H9 (cell line): ENCODE measurements around the gene PPAN. TPM values are rescaled to one million over a fixed set of nuclear protein-coding genes. Genes with fewer than 3 reads are reported as not detected.

Experiments
- DNase-seq: peaks from one replicate; pipeline ENCODE4 v3.0.0-alpha.2; 2017
- H2AFZ ChIP-seq: one replicate; pipeline ENCODE4 v1.6.1; 2013; ENCODE audit warnings: mild to moderate bottlenecking, low read length, control low read depth, moderate library complexity
- H2AK5ac ChIP-seq: 2 replicates; pipeline ENCODE4 v1.6.1; 2013; ENCODE audit warnings: low read length, control low read depth, mixed read lengths; ENCODE audit not compliant: insufficient read length
- H2BK120ac ChIP-seq: one replicate; pipeline ENCODE4 v1.6.1; 2013; ENCODE audit warnings: low read depth, mild to moderate bottlenecking, low read length, control low read depth, inconsistent platforms; ENCODE audit not compliant: poor library complexity, severe bottlenecking
- H2BK12ac ChIP-seq: 2 replicates; pipeline ENCODE4 v1.6.1; 2013; ENCODE audit warnings: low read length, control low read depth, mixed read lengths, low read depth; ENCODE audit not compliant: insufficient read length
- H2BK15ac ChIP-seq: 2 replicates; pipeline ENCODE4 v1.6.1; 2013; ENCODE audit warnings: low read depth, low read length, control low read depth
- H2BK20ac ChIP-seq: one replicate; pipeline ENCODE4 v1.6.1; 2013; ENCODE audit warnings: low read depth, mild to moderate bottlenecking, low read length, control low read depth, inconsistent platforms; ENCODE audit not compliant: poor library complexity, severe bottlenecking
- H2BK5ac ChIP-seq: 2 replicates; pipeline ENCODE4 v1.6.1; 2013; ENCODE audit warnings: low read length, control low read depth, mixed read lengths; ENCODE audit not compliant: insufficient read length
- H3K14ac ChIP-seq: 2 replicates; pipeline ENCODE4 v1.6.1; 2013; ENCODE audit warnings: low read length, control low read depth; ENCODE audit not compliant: insufficient read depth
- H3K18ac ChIP-seq: 2 replicates; pipeline ENCODE4 v1.6.1; 2013; ENCODE audit warnings: low read depth, mild to moderate bottlenecking, mixed read lengths, low read length, control low read depth; ENCODE audit not compliant: insufficient read length
- H3K23ac ChIP-seq: 2 replicates; pipeline ENCODE4 v1.6.1; 2013; ENCODE audit warnings: low read length, control low read depth, mixed read lengths, low read depth; ENCODE audit not compliant: insufficient read length
- H3K23me2 ChIP-seq: 2 replicates; pipeline ENCODE4 v1.6.1; 2013; ENCODE audit warnings: low read depth, mild to moderate bottlenecking, mixed read lengths, low read length, control low read depth; ENCODE audit not compliant: insufficient read length, poor library complexity, severe bottlenecking
- H3K27ac ChIP-seq: 2 replicates; pipeline ENCODE4 v1.5.1; 2013; ENCODE audit warnings: low read length, control low read depth, mixed read lengths, low read depth; ENCODE audit not compliant: insufficient read length
- H3K27me3 ChIP-seq: 2 replicates; pipeline ENCODE4 v1.6.1; 2013; ENCODE audit warnings: low read length, control low read depth, inconsistent platforms; ENCODE audit not compliant: insufficient read depth
- H3K4ac ChIP-seq: 2 replicates; pipeline ENCODE4 v1.6.1; 2013; ENCODE audit warnings: low read depth, mild to moderate bottlenecking, control low read depth, inconsistent platforms, low read length, moderate library complexity
- H3K4me1 ChIP-seq: 2 replicates; pipeline ENCODE4 v1.6.1; 2013; ENCODE audit warnings: low read length, control low read depth, inconsistent platforms; ENCODE audit not compliant: insufficient read depth
- H3K4me2 ChIP-seq: 2 replicates; pipeline ENCODE4 v1.6.1; 2013; ENCODE audit warnings: low read length, control low read depth, mixed read lengths; ENCODE audit not compliant: insufficient read length, insufficient read depth
- H3K56ac ChIP-seq: 2 replicates; pipeline ENCODE4 v1.6.1; 2013; ENCODE audit warnings: low read depth, mild to moderate bottlenecking, mixed read lengths, low read length, control low read depth; ENCODE audit not compliant: insufficient read length
- H3K79me1 ChIP-seq: 2 replicates; pipeline ENCODE4 v1.6.1; 2013; ENCODE audit warnings: low read depth, mild to moderate bottlenecking, moderate library complexity, low read length, control low read depth, inconsistent platforms; ENCODE audit not compliant: insufficient read depth, poor library complexity, severe bottlenecking
- H3K79me2 ChIP-seq: 2 replicates; pipeline ENCODE4 v1.6.1; 2013; ENCODE audit warnings: low read length, control low read depth, inconsistent platforms; ENCODE audit not compliant: insufficient read depth
- H3K9ac ChIP-seq: 2 replicates; pipeline ENCODE4 v1.6.1; 2013; ENCODE audit warnings: low read length, control low read depth, mixed read lengths; ENCODE audit not compliant: insufficient read length; ENCODE audit errors: extremely low read depth
- H3K9me3 ChIP-seq: one replicate; pipeline ENCODE4 v1.6.1; 2013; ENCODE audit warnings: low read depth, low read length, inconsistent platforms; ENCODE audit not compliant: control insufficient read depth
- H3T11ph ChIP-seq: one replicate; pipeline ENCODE4 v1.6.1; 2013; ENCODE audit warnings: mild to moderate bottlenecking, low read length, control low read depth, inconsistent platforms
- H4K20me1 ChIP-seq: one replicate; pipeline ENCODE4 v1.6.1; 2013; ENCODE audit not compliant: control insufficient read depth, insufficient read length, insufficient read depth
- H4K5ac ChIP-seq: 2 replicates; pipeline ENCODE4 v1.6.1; 2013; ENCODE audit warnings: low read depth, mild to moderate bottlenecking, mixed read lengths, low read length, control low read depth; ENCODE audit not compliant: insufficient read length
- H4K8ac ChIP-seq: replicated peaks from 2 replicates; pipeline ENCODE4 v1.6.1; 2013; ENCODE audit warnings: low read length, control low read depth, mixed read lengths, low read depth; ENCODE audit not compliant: insufficient read length
- H4K91ac ChIP-seq: 2 replicates; pipeline ENCODE4 v1.6.1; 2013; ENCODE audit warnings: low read depth, mild to moderate bottlenecking, moderate library complexity, mixed read lengths, low read length, control low read depth; ENCODE audit not compliant: insufficient read length
- H3K27ac Mint-ChIP-seq, 3 experiments: 2 replicates in 2 of 3; 3 replicates in 1 of 3; pipeline ENCODE4 v1.8.0; 2020 to 2021; ENCODE audit warnings: mixed read lengths in 3 of 3, mild to moderate bottlenecking in 1 of 3, moderate library complexity in 1 of 3
- H3K27me3 Mint-ChIP-seq: 2 replicates; pipeline ENCODE4 v1.8.0; 2021; ENCODE audit warnings: low read depth, mild to moderate bottlenecking, moderate library complexity, mixed read lengths
- H3K36me3 Mint-ChIP-seq, 3 experiments: 2 replicates in 2 of 3; 3 replicates in 1 of 3; pipeline ENCODE4 v1.8.0; 2020 to 2021; ENCODE audit warnings: low read depth in 3 of 3, mixed read lengths in 3 of 3; ENCODE audit not compliant: insufficient read depth in 1 of 3
- H3K4me1 Mint-ChIP-seq, 2 experiments: 2 replicates each; pipeline ENCODE4 v1.8.0; 2020; ENCODE audit warnings: mixed read lengths in 2 of 2
- H3K4me3 Mint-ChIP-seq, 2 experiments: 2 replicates in 1 of 2; 3 replicates in 1 of 2; pipeline ENCODE4 v1.8.0; 2020 to 2021; ENCODE audit warnings: mild to moderate bottlenecking in 2 of 2, mixed read lengths in 2 of 2, moderate library complexity in 1 of 2
- H3K9me3 Mint-ChIP-seq, 2 experiments: 2 replicates in 1 of 2; 3 replicates in 1 of 2; pipeline ENCODE4 v1.8.0; 2020; ENCODE audit warnings: mild to moderate bottlenecking in 2 of 2, mixed read lengths in 2 of 2, moderate library complexity in 1 of 2
- CTCF ChIP-seq: fragments of 200-600 bp; sonication (generic); conservative IDR thresholded peaks from 3 replicates; pipeline ENCODE4 v1.8.0; 2021; ENCODE audit warnings: antibody characterized with exemption, mild to moderate bottlenecking
- WGBS: extraction: QIAGEN DNeasy Blood & Tissue Kit; methylation state at CpG from one replicate; pipeline ENCODE4 v1.1.7; 2013; ENCODE audit warnings: missing lambda C conversion rate, low lambda C conversion rate, mixed read lengths; ENCODE audit not compliant: insufficient read length; ENCODE audit errors: extremely low coverage; 5-methylcytosine and 5-hydroxymethylcytosine counted together
- total RNA-seq: library from RNA; stranded (reverse); gene quantifications from 2 replicates; pipeline ENCODE4 v1.2.1, GENCODE V29; 2021

The PPAN gene
- total RNA-seq, 1 experiment from 2014 or later, result 157 TPM

- no peaks in the 10 kb centered on the region for H3K79me1 ChIP-seq
- no peak for TF ChIP-seq CTCF
- H3K4me3 Mint-ChIP-seq, result peak overlapping the region; percentile 19 to 65; a peak in 4 of 5 replicates
Measured at GRCh38 chr19:10096615-10096963, 9.6 kb upstream of the PPAN start.

More at GRCh38 chr19:10096615-10096963, 9.6 kb upstream of the PPAN start:
- no peak for DNase-seq
- H3K4me2 ChIP-seq, result peak overlapping the region; percentile 34
- WGBS, result no CpG with 5 or more reads among the region's 26 CpGs
- peak overlapping the region; percentile 78; the same call in 1 of the 2 replicates for H3K14ac ChIP-seq
- H3K27ac Mint-ChIP-seq, result no peak overlapping the region
- H2BK120ac ChIP-seq, result no peak overlapping the region
- H3K27ac ChIP-seq, result no peak overlapping the region
- no peak overlapping the region for H3T11ph ChIP-seq
- no peak overlapping the region for H4K5ac ChIP-seq
- H2BK12ac ChIP-seq, result no peak overlapping the region
- H2BK5ac ChIP-seq, result no peak overlapping the region
- H3K56ac ChIP-seq, result no peak overlapping the region
- no peak overlapping the region for H3K4ac ChIP-seq
- no peaks in the 10 kb centered on the region for H3K4me1 ChIP-seq
- no peak overlapping the region for H3K9ac ChIP-seq
- H4K8ac ChIP-seq, result no peak overlapping the region
- H3K23ac ChIP-seq, result no peak overlapping the region
- H3K27me3 Mint-ChIP-seq, result peaks cover 60% of the 10 kb centered on the region
- H2BK20ac ChIP-seq, result no peak overlapping the region
- no peak overlapping the region for H4K91ac ChIP-seq
- peaks cover under 1 to 13% (median 5%) of the 10 kb centered on the region in 3 experiments; a peak in 5 of 7 replicates for H3K36me3 Mint-ChIP-seq
- H3K9me3 ChIP-seq, result no peaks in the 10 kb centered on the region
- H2AFZ ChIP-seq, result no peak overlapping the region
- H3K23me2 ChIP-seq, result peaks cover 3% of the 10 kb centered on the region
- H3K9me3 Mint-ChIP-seq, result peaks cover 0 to 3% of the 10 kb centered on the region in 2 experiments; a peak in 2 of 5 replicates
- peaks cover 3% of the 10 kb centered on the region in 2 experiments; a peak in 3 of 4 replicates for H3K4me1 Mint-ChIP-seq
- H3K18ac ChIP-seq, result peak overlapping the region; percentile 49
- H3K27me3 ChIP-seq, result peaks cover 3% of the 10 kb centered on the region
- no peaks in the 10 kb centered on the region for H4K20me1 ChIP-seq
- no peak overlapping the region for H2BK15ac ChIP-seq
- H3K79me2 ChIP-seq, result no peaks in the 10 kb centered on the region
- no peak overlapping the region for H2AK5ac ChIP-seq
